SU-DHL-6 (cell line): ENCODE data around the gene MAX.

Source experiments
- CTCF ChIP-seq: fragments of 200-600 bp; sonication (generic); IDR thresholded peaks from one replicate; pipeline ENCODE4 v1.5.1; 2017; ENCODE audit warnings: antibody characterized with exemption, mild to moderate bottlenecking, low read length, moderate library complexity; ENCODE audit not compliant: insufficient read depth, poor library complexity, severe bottlenecking
- EZH2phosphoT487 ChIP-seq: fragments of 200-600 bp; sonication (generic), shearing (Covaris generic); conservative IDR thresholded peaks from 2 replicates; pipeline ENCODE4 v1.6.1; 2018; ENCODE audit warnings: mild to moderate bottlenecking, antibody characterized with exemption, low read length, moderate library complexity, mixed read lengths

GRCh38 chr14:65080960-65081747 is 21.2 kb downstream of the MAX start:
- no peak for TF ChIP-seq CTCF
- TF ChIP-seq EZH2phosphoT487 = no peak
